Right lobe of liver (tissue), 6 donors: ENCODE measurements around the gene SLC26A4. TPM values are rescaled to one million over a fixed set of nuclear protein-coding genes. Genes with fewer than 3 reads are reported as not detected.

Experiments
- ATAC-seq, 4 donors: fragments of 200-7000 bp; cut with Tn5 transposase; one replicate each; pipeline ENCODE4 v1.9.1; 2020; ENCODE audit warnings: mild to moderate bottlenecking in 4 of 4, moderate library complexity in 4 of 4
- DNase-seq, 3 donors: peaks; one replicate each; pipeline ENCODE4 v3.0.0-alpha.2; 2020
- H3K27ac ChIP-seq, 3 donors: fragments of 200-600 bp; one replicate each; pipeline ENCODE4 v1.8.0; 2022
- H3K27me3 ChIP-seq, 2 donors: fragments of 200-600 bp; one replicate each; pipeline ENCODE4 v1.8.0; 2022
- H3K36me3 ChIP-seq, 4 donors: fragments of 200-600 bp; sonication (generic) in 1 of 4; one replicate each; pipeline versions ENCODE4 v1.5.1 to v1.8.0; 2017 to 2022; ENCODE audit warnings: control low read depth in 1 of 4
- H3K4me1 ChIP-seq, 4 donors: fragments of 200-600 bp; sonication (generic) in 1 of 4; one replicate each; pipeline versions ENCODE4 v1.5.1 to v1.8.0; 2017 to 2022; ENCODE audit warnings: control low read depth in 1 of 4
- H3K4me3 ChIP-seq, 3 donors: fragments of 200-600 bp; one replicate each; pipeline ENCODE4 v1.8.0; 2022
- H3K9me3 ChIP-seq, 4 donors: fragments of 200-600 bp; sonication (generic) in 1 of 4; one replicate each; pipeline versions ENCODE4 v1.5.1 to v1.8.0; 2017 to 2022; ENCODE audit warnings: control low read depth in 1 of 4
- CTCF ChIP-seq, 4 donors: fragments of 200-600 bp in 3 of 4; fragments of 450-650 bp in 1 of 4; IDR thresholded peaks; one replicate each; pipeline versions ENCODE4 v1.5.1 to v1.8.0; 2016 to 2022; ENCODE audit warnings: antibody characterized with exemption in 4 of 4, mild to moderate bottlenecking in 2 of 4
- POLR2A ChIP-seq: fragments of 450-650 bp; IDR thresholded peaks from one replicate; pipeline ENCODE4 v1.6.1; 2017; ENCODE audit warnings: antibody characterized with exemption, mild to moderate bottlenecking
- WGBS: methylation state at CpG from one replicate; pipeline ENCODE4 v1.1.6; 2018; ENCODE audit warnings: low coverage, low lambda C conversion rate; ENCODE audit not compliant: insufficient coverage; ENCODE audit errors: missing lambda C conversion rate; 5-methylcytosine and 5-hydroxymethylcytosine counted together
- intact Hi-C, 2 donors: fragments of 100-400 bp; cut with DNase I; formaldehyde crosslinking; loops; one replicate each; pipeline versions ENCODE4 v1.11.2 to v1.14.1; 2022
- total RNA-seq, 6 experiments: library from RNA; depleted of rRNA in 2 of 6; stranded (reverse); fragments of >200 nt in 2 of 6; fragmentation: NEBNext Ultra II Directional in 3 of 6; extraction: Animal tissue kit (Norgen Biotek cat#: 25700) in 3 of 6; gene quantifications; one replicate each; pipeline versions ENCODE4 v1.1.0 to v1.2.4, GENCODE V29; 2016 to 2023
- donor health status: DM: no; HTN: yes; CAD: no.
- donor health status: DM: no; HTN: no; CAD: no.
- donor health status: DM: no; HTN: no; CAD: no.
- donor health status: DM: no; HTN: yes; CAD: no.
- donor health status: DM: no; HTN: yes; CAD: no.

Gene SLC26A4
- total RNA-seq, 6 experiments from 2014 or later, result 0.05 to 0.68 (median 0.27) TPM; not detected in 1

GRCh38 chr7:107628461-107629064, 32.1 kb upstream of the SLC26A4 start:
- 67% methylated on average over 5 of the region's 8 CpGs for WGBS
- no peak for ATAC-seq
- H3K27ac ChIP-seq, result no peak overlapping the region

GRCh38 chr7:107630342-107630741, 30.3 kb upstream of the SLC26A4 start:
- intact Hi-C loops, result no loop called here
- H3K36me3 ChIP-seq, result no peaks in the 10 kb centered on the region
- WGBS, result 81% methylated on average over 6 of the region's 8 CpGs

More at GRCh38 chr7:107628461-107629064, 32.1 kb upstream of the SLC26A4 start:
- Histone ChIP-seq H3K4me3 (no peak overlapping the region), H3K4me1 (no peaks in the 10 kb centered on the region), H3K9me3 (no peaks in the 10 kb centered on the region), H3K36me3 (no peaks in the 10 kb centered on the region), H3K27me3 (no peaks in the 10 kb centered on the region)
- no peak for DNase-seq
- TF ChIP-seq POLR2A (no peak), CTCF (IDR thresholded peaks at IDR 0.05) (no peak)
- intact Hi-C loops, result no loop called here

GRCh38 chr7:107631588-107632491, 28.8 kb upstream of the SLC26A4 start:
- intact Hi-C loops, result no loop called here
- no peak overlapping the region for H3K27ac ChIP-seq
- WGBS, result 81% methylated on average over 10 of the region's 12 CpGs
- DNase-seq (no peak), ATAC-seq (no peak)
- H3K27me3 ChIP-seq, result no peaks in the 10 kb centered on the region
- no peak overlapping the region for H3K4me3 ChIP-seq
- no peaks in the 10 kb centered on the region for H3K4me1 ChIP-seq
- TF ChIP-seq POLR2A, result no peak
- no peak for TF ChIP-seq CTCF (IDR thresholded peaks at IDR 0.05)
- no peaks in the 10 kb centered on the region for H3K9me3 ChIP-seq
- no peaks in the 10 kb centered on the region for H3K36me3 ChIP-seq

More at GRCh38 chr7:107630342-107630741, 30.3 kb upstream of the SLC26A4 start:
- Histone ChIP-seq H3K27me3 (no peaks in the 10 kb centered on the region), H3K4me3 (no peak overlapping the region), H3K27ac (no peak overlapping the region), H3K4me1 (no peaks in the 10 kb centered on the region), H3K9me3 (no peaks in the 10 kb centered on the region)
- TF ChIP-seq CTCF (IDR thresholded peaks at IDR 0.05) (no peak), POLR2A (no peak)
- ATAC-seq (no peak), DNase-seq (no peak)

- H3K9me3 ChIP-seq, result no peaks in the 10 kb centered on the region
- no peak for DNase-seq
- no peaks in the 10 kb centered on the region for H3K36me3 ChIP-seq
- intact Hi-C loops, result no loop called here
- no peaks in the 10 kb centered on the region for H3K4me1 ChIP-seq
- no peaks in the 10 kb centered on the region for H3K27me3 ChIP-seq
- H3K4me3 ChIP-seq, result no peak overlapping the region
- H3K27ac ChIP-seq, result no peak overlapping the region
- no peak for ATAC-seq
- TF ChIP-seq POLR2A, result no peak
- no peak for TF ChIP-seq CTCF (IDR thresholded peaks at IDR 0.05)
- WGBS, result 100% methylated on average over 2 of the region's 2 CpGs
Measured at GRCh38 chr7:107632492-107632865, 28.1 kb upstream of the SLC26A4 start.
